H1 (cell line): ENCODE results near the gene IL17RE. TPM values are rescaled to one million over a fixed set of nuclear protein-coding genes. Genes with fewer than 3 reads are reported as not detected.

ENCODE experiments used
- CTCF ChIA-PET: fragments of 300-600 bp; sonication (Branson Sonifier 250); formaldehyde crosslinking; loops from one replicate; lab custom pipeline; 2021; ENCODE audit not compliant: partially characterized antibody; lab: Charles Lee
- POLR2A ChIA-PET: fragments of 300-600 bp; sonication (Branson Sonifier 250); formaldehyde crosslinking; loops from one replicate; lab custom pipeline; 2021; ENCODE audit warnings: inconsistent platforms; ENCODE audit not compliant: partially characterized antibody; lab: Charles Lee
- DNase-seq, 2 experiments: peaks; one replicate each; pipeline versions ENCODE4 v3.0.0 to v3.0.0-alpha.2; 2010 to 2022; ENCODE audit warnings: low spot score in 2 of 2, low read depth in 1 of 2, mixed read lengths in 1 of 2
- FAIRE-seq: peaks from 2 replicates; lab custom pipeline; 2011; peaks lifted over from hg19 to GRCh38; lab: Jason Lieb, UNC
- H2AFZ ChIP-seq: 2 replicates; pipeline ENCODE4 v1.8.1; 2012; ENCODE audit warnings: low read length, inconsistent platforms
- H2AK5ac ChIP-seq: 2 replicates; pipeline ENCODE4 v1.6.1; 2013; ENCODE audit warnings: low read depth, low read length
- H2BK120ac ChIP-seq: replicated peaks from 2 replicates; pipeline ENCODE3; 2013; ENCODE audit warnings: low read depth, low read length, inconsistent platforms
- H2BK12ac ChIP-seq: 2 replicates; pipeline ENCODE4 v1.6.1; 2013; ENCODE audit warnings: low read depth, low read length
- H2BK15ac ChIP-seq: 2 replicates; pipeline ENCODE4 v1.6.1; 2013; ENCODE audit warnings: low read length
- H2BK20ac ChIP-seq: 2 replicates; pipeline ENCODE4 v1.6.1; 2013; ENCODE audit warnings: low read length
- H2BK5ac ChIP-seq: 2 replicates; pipeline ENCODE4 v1.6.1; 2013; ENCODE audit warnings: low read depth, low read length
- H3K14ac ChIP-seq: 2 replicates; pipeline ENCODE4 v1.6.1; 2013; ENCODE audit warnings: inconsistent platforms; ENCODE audit not compliant: insufficient read length
- H3K18ac ChIP-seq: 2 replicates; pipeline ENCODE4 v1.6.1; 2013; ENCODE audit warnings: low read length; ENCODE audit errors: extremely low read depth
- H3K23ac ChIP-seq: 2 replicates; pipeline ENCODE4 v1.6.1; 2013; ENCODE audit warnings: inconsistent platforms; ENCODE audit not compliant: insufficient read length
- H3K23me2 ChIP-seq: 2 replicates; pipeline ENCODE4 v1.6.1; 2013; ENCODE audit warnings: low read depth, low read length
- H3K27ac ChIP-seq: 2 replicates; pipeline ENCODE4 v1.6.1; 2011; ENCODE audit warnings: low read depth, low read length, inconsistent platforms
- H3K27me3 ChIP-seq, 4 experiments: replicated peaks in 1 of 4; 1 replicate in 1 of 4; 2 replicates in 3 of 4; pipeline versions ENCODE4 v1.6.1 to v1.8.1; 2011 to 2013; ENCODE audit warnings: low read length in 3 of 4, mild to moderate bottlenecking in 3 of 4, inconsistent platforms in 2 of 4, mixed read lengths in 2 of 4, moderate library complexity in 1 of 4; ENCODE audit not compliant: control insufficient read depth in 3 of 4, insufficient read depth in 3 of 4; ENCODE audit errors: extremely low read depth in 1 of 4
- H3K36me3 ChIP-seq, 4 experiments: 2 replicates each; pipeline versions ENCODE4 v1.6.1 to v1.8.1; 2011 to 2013; ENCODE audit warnings: mild to moderate bottlenecking in 4 of 4, low read length in 3 of 4, moderate library complexity in 2 of 4, control low read depth in 1 of 4, inconsistent platforms in 1 of 4; ENCODE audit not compliant: insufficient read depth in 4 of 4, control insufficient read depth in 2 of 4
- H3K4ac ChIP-seq: replicated peaks from 2 replicates; pipeline ENCODE3; 2013; ENCODE audit warnings: low read length, low read depth, mixed read lengths, inconsistent platforms; ENCODE audit not compliant: insufficient read length
- H3K4me1 ChIP-seq, 4 experiments: replicated peaks in 1 of 4; 1 replicate in 1 of 4; 2 replicates in 3 of 4; pipeline versions ENCODE4 v1.6.1 to v1.8.1; 2011 to 2013; ENCODE audit warnings: low read length in 3 of 4, inconsistent platforms in 2 of 4, mixed read lengths in 1 of 4; ENCODE audit not compliant: insufficient read depth in 4 of 4, control insufficient read depth in 3 of 4
- H3K4me2 ChIP-seq, 2 experiments: 2 replicates each; pipeline versions ENCODE4 v1.6.1 to v1.8.1; 2011 to 2013; ENCODE audit warnings: low read depth in 2 of 2, low read length in 2 of 2, control low read depth in 1 of 2, inconsistent platforms in 1 of 2, mild to moderate bottlenecking in 1 of 2; ENCODE audit not compliant: insufficient read depth in 1 of 2
- H3K4me3 ChIP-seq, 4 experiments: fragments of 200-600, 300-600 bp in 1 of 4; sonication (generic), shearing (Covaris generic), sonication (Bioruptor Twin) in 1 of 4; 2 replicates each; pipeline versions ENCODE4 v1.5.1 to v1.8.1; 2011 to 2016; ENCODE audit warnings: low read length in 4 of 4, low read depth in 3 of 4, control low read depth in 2 of 4, inconsistent platforms in 2 of 4, mild to moderate bottlenecking in 2 of 4, mixed read lengths in 1 of 4, moderate library complexity in 1 of 4; ENCODE audit not compliant: insufficient read depth in 2 of 4; ENCODE audit errors: extremely low read depth in 1 of 4
- H3K56ac ChIP-seq: replicated peaks from 2 replicates; pipeline ENCODE3; 2013; ENCODE audit warnings: low read depth, mild to moderate bottlenecking, mixed read lengths, low read length, inconsistent platforms; ENCODE audit not compliant: insufficient read length
- H3K79me1 ChIP-seq: 2 replicates; pipeline ENCODE4 v1.6.1; 2013; ENCODE audit warnings: low read depth, low read length, control low read depth
- H3K79me2 ChIP-seq, 2 experiments: 2 replicates each; pipeline versions ENCODE4 v1.6.1 to v1.8.1; 2012 to 2013; ENCODE audit warnings: low read length in 2 of 2, mild to moderate bottlenecking in 2 of 2, inconsistent platforms in 1 of 2; ENCODE audit not compliant: insufficient read depth in 2 of 2, control insufficient read depth in 1 of 2
- H3K9ac ChIP-seq, 4 experiments: replicated peaks in 1 of 4; 1 replicate in 1 of 4; 2 replicates in 3 of 4; pipeline versions ENCODE4 v1.6.1 to v1.8.1; 2011 to 2013; ENCODE audit warnings: low read depth in 3 of 4, low read length in 3 of 4, control low read depth in 2 of 4, mild to moderate bottlenecking in 2 of 4, moderate library complexity in 2 of 4, inconsistent platforms in 1 of 4; ENCODE audit errors: extremely low read depth in 1 of 4
- H3K9me3 ChIP-seq, 2 experiments: 2 replicates each; pipeline versions ENCODE4 v1.6.1 to v1.8.1; 2012 to 2013; ENCODE audit warnings: mild to moderate bottlenecking in 2 of 2, moderate library complexity in 2 of 2, control low read depth in 1 of 2, inconsistent platforms in 1 of 2, low read depth in 1 of 2, low read length in 1 of 2, mixed read lengths in 1 of 2; ENCODE audit not compliant: insufficient read depth in 2 of 2
- H4K20me1 ChIP-seq, 2 experiments: replicated peaks in 1 of 2; 2 replicates each; pipeline versions ENCODE3 to v1.8.1; 2011 to 2013; ENCODE audit warnings: inconsistent platforms in 2 of 2, low read length in 2 of 2, mild to moderate bottlenecking in 1 of 2; ENCODE audit not compliant: insufficient read depth in 2 of 2, control insufficient read depth in 1 of 2
- H4K5ac ChIP-seq: 2 replicates; pipeline ENCODE4 v1.6.1; 2013; ENCODE audit warnings: low read length, low read depth, mixed read lengths, inconsistent platforms; ENCODE audit not compliant: insufficient read length
- H4K8ac ChIP-seq: 2 replicates; pipeline ENCODE4 v1.8.0; 2013; ENCODE audit warnings: mild to moderate bottlenecking, moderate library complexity, low read length, inconsistent platforms; ENCODE audit not compliant: insufficient read depth; ENCODE audit errors: extremely low read depth
- H4K91ac ChIP-seq: replicated peaks from 2 replicates; pipeline ENCODE3; 2013; ENCODE audit warnings: low read length, mixed read lengths, inconsistent platforms; ENCODE audit not compliant: insufficient read length
- CEBPB ChIP-seq: IDR thresholded peaks from 2 replicates; pipeline ENCODE4 v1.6.1; 2012; ENCODE audit warnings: low read depth, low read length
- WGBS, 2 experiments: shearing (Covaris generic) in 1 of 2; methylation state at CpG; one replicate each; pipeline versions ENCODE4 v1.1.6 to v1.1.7; 2013 to 2015; ENCODE audit warnings: low lambda C conversion rate in 2 of 2, mixed read lengths in 2 of 2, inconsistent platforms in 1 of 2, low coverage in 1 of 2, missing lambda C conversion rate in 1 of 2; ENCODE audit not compliant: insufficient replicate concordance in 2 of 2, insufficient coverage in 1 of 2, insufficient read length in 1 of 2; ENCODE audit errors: extremely low coverage in 1 of 2, missing lambda C conversion rate in 1 of 2; 5-methylcytosine and 5-hydroxymethylcytosine counted together
- polyA plus RNA-seq, 7 experiments: library from polyadenylated mRNA; depleted of rRNA in 3 of 7; stranded (reverse) in 5 of 7; unstranded in 2 of 7; fragments of >200 nt in 5 of 7; fragments of 200-250 nt in 2 of 7; gene quantifications; 1 replicate in 5 of 7; 2 replicates in 1 of 7; 4 replicates in 1 of 7; pipeline versions ENCODE4 v1.2.1 to v1.2.3, GENCODE V29; 2011 to 2013; ENCODE audit warnings: missing spikeins in 2 of 7, mixed read lengths in 2 of 7
- total RNA-seq: library from RNA; stranded (reverse); fragmentation: NEBNext Ultra II Directional; extraction: Animal tissue kit (Norgen Biotek cat#: 25700); gene quantifications from 2 replicates; pipeline ENCODE4 v1.2.1, GENCODE V29; 2021
- TF ChIP-seq, protein P1 (sequence below), 3 experiments: IDR thresholded peaks; 1 replicate in 2 of 3; 2 replicates in 1 of 3; pipeline versions ENCODE4 v1.5.1 to v1.6.1; 2011; ENCODE audit warnings: low read length in 3 of 3, mild to moderate bottlenecking in 3 of 3, inconsistent platforms in 2 of 3, low read depth in 1 of 3, moderate library complexity in 1 of 3; ENCODE audit not compliant: insufficient read depth in 1 of 3; ENCODE audit errors: control extremely low read depth in 1 of 3

IL17RE gene
- total and polyA plus RNA-seq, 2 of the 8 experiments (the other 6 are each of a cell fraction or from before 2014, with no cell fraction given) = 3.4 to 4.9 TPM

GRCh38 chr3:9934235-9934621, 31.6 kb downstream of the IL17RE start:
- H3K4me1 ChIP-seq = peaks cover 0 to 10% (median 5%) of the 10 kb centered on the region in 4 experiments; a peak in 6 of 7 replicates
- H4K8ac ChIP-seq = no peak overlapping the region; the same call in none of the 2 replicates
- H4K91ac ChIP-seq = no peak overlapping the region
- TF ChIP-seq, protein P1, sequence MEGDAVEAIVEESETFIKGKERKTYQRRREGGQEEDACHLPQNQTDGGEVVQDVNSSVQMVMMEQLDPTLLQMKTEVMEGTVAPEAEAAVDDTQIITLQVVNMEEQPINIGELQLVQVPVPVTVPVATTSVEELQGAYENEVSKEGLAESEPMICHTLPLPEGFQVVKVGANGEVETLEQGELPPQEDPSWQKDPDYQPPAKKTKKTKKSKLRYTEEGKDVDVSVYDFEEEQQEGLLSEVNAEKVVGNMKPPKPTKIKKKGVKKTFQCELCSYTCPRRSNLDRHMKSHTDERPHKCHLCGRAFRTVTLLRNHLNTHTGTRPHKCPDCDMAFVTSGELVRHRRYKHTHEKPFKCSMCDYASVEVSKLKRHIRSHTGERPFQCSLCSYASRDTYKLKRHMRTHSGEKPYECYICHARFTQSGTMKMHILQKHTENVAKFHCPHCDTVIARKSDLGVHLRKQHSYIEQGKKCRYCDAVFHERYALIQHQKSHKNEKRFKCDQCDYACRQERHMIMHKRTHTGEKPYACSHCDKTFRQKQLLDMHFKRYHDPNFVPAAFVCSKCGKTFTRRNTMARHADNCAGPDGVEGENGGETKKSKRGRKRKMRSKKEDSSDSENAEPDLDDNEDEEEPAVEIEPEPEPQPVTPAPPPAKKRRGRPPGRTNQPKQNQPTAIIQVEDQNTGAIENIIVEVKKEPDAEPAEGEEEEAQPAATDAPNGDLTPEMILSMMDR (IDR thresholded peaks at IDR 0.05; ENCODE audit: control extremely low read depth in 1 of 3, insufficient read depth in 1 of 3, low read depth in 1 of 3, low read length in 3 of 3) = peak in 1 of 3 experiments; percentile 18; a peak in 1 of 4 replicates
- TF ChIP-seq CEBPB = no peak
- 51% methylated on average over 11 of the region's 11 CpGs; no CpG with 5 or more reads in 1 of the 2 experiments for WGBS, 2 experiments
- H3K9ac ChIP-seq = peak overlapping the region in 3 of 4 experiments; percentile 69 to 82 (median 78); a peak in 4 of 7 replicates
- no peaks in the 10 kb centered on the region for H3K79me1 ChIP-seq
- H4K5ac ChIP-seq = no peak overlapping the region
- no peaks in the 10 kb centered on the region for H3K36me3 ChIP-seq
- H2BK12ac ChIP-seq = no peak overlapping the region; the same call in 1 of the 2 replicates
- no peak for FAIRE-seq
- H2BK15ac ChIP-seq = no peak overlapping the region
- 0 out of 2 replicates have a peak overlapping the region, but pooled peaks have one; percentile 79 for H2AFZ ChIP-seq
- no peak overlapping the region for H2AK5ac ChIP-seq
- peak overlapping the region; percentile 32; the same call in 1 of the 2 replicates for H3K18ac ChIP-seq
- H3K79me2 ChIP-seq = no peaks in the 10 kb centered on the region
- H3K23ac ChIP-seq = no peak overlapping the region
- H2BK5ac ChIP-seq = peak overlapping the region; percentile 75
- H3K4ac ChIP-seq = no peak overlapping the region
- no peaks in the 10 kb centered on the region for H3K9me3 ChIP-seq
- H2BK20ac ChIP-seq = no peak overlapping the region
- POLR2A ChIA-PET = interaction anchor here (0.5 to 5.9 kb wide), 9 partner anchors 8 to 90 kb away, joined by 3 to 43 read pairs (median 4); partner anchors contain the start of gene RPUSD3
- H4K20me1 ChIP-seq = no peaks in the 10 kb centered on the region
- peak overlapping the region; percentile 62 to 78 (median 68); a peak in 7 of 8 replicates for H3K4me3 ChIP-seq
- H3K27ac ChIP-seq = no peak overlapping the region
- H3K23me2 ChIP-seq = peaks cover 13% of the 10 kb centered on the region; the same call in 1 of the 2 replicates
- H3K56ac ChIP-seq = peak overlapping the region; percentile 14
- DNase-seq = no peak
- peaks cover 0 to 3% (median 0%) of the 10 kb centered on the region in 4 experiments; a peak in 1 of 7 replicates for H3K27me3 ChIP-seq
- CTCF ChIA-PET = interaction anchor here (0.7 to 7.5 kb wide), 12 partner anchors 8 to 93 kb away, joined by 3 to 86 read pairs (median 4); partner anchors contain the start of genes EMC3, IL17RC and PRRT3
- H3K14ac ChIP-seq = no peak overlapping the region
- no peak overlapping the region for H2BK120ac ChIP-seq
- H3K4me2 ChIP-seq = peak overlapping the region; percentile 77 to 90
